Measurements from ENCODE around the gene TDRD12. TPM values are rescaled to one million over a fixed set of nuclear protein-coding genes. Genes with fewer than 3 reads are reported as not detected.
A peak's percentile ranks its signal among the peaks of the same experiment; 100 is the strongest.
"Not testable (repeated sequence)": the region's sequence is repeated elsewhere in the genome, so short reads cannot be mapped to it uniquely, and the experiment has no call there.

TDRD12 gene
- total RNA-seq, 1 experiment from 2014 or later: 0.26 TPM

- H3K27me3 ChIP-seq: no peaks in the 10 kb centered on the region
- DNase-seq: no peak
- H3K4me3 ChIP-seq: no peak overlapping the region
- no peak overlapping the region for H3K27ac ChIP-seq
- no peaks in the 10 kb centered on the region for H3K36me3 ChIP-seq
- H3K4me1 ChIP-seq: peaks cover 21% of the 10 kb centered on the region
- no peaks in the 10 kb centered on the region for H3K9me3 ChIP-seq (replicated peaks)
Observed at GRCh38 chr19:32863301-32863700, 143.7 kb downstream of the TDRD12 start.

- H3K9me3 ChIP-seq (replicated peaks): no peaks in the 10 kb centered on the region
- no peaks in the 10 kb centered on the region for H3K36me3 ChIP-seq
- peaks cover 21% of the 10 kb centered on the region for H3K4me1 ChIP-seq
- DNase-seq: no peak
- H3K4me3 ChIP-seq: no peak overlapping the region
- no peaks in the 10 kb centered on the region for H3K27me3 ChIP-seq
- H3K27ac ChIP-seq: no peak overlapping the region
Observed at GRCh38 chr19:32863841-32864240, 144.3 kb downstream of the TDRD12 start.

GRCh38 chr19:32864318-32865007 is 144.9 kb downstream of the TDRD12 start:
- Histone ChIP-seq H3K36me3 (no peaks in the 10 kb centered on the region), H3K27ac (no peak overlapping the region; the same call in 1 of the 2 replicates), H3K4me3 (no peak overlapping the region), H3K4me1 (peaks cover 21% of the 10 kb centered on the region), H3K27me3 (no peaks in the 10 kb centered on the region), H3K9me3 (replicated peaks) (no peaks in the 10 kb centered on the region)
- no peak for DNase-seq

- peaks cover 30% of the 10 kb centered on the region for H3K4me1 ChIP-seq
- no peaks in the 10 kb centered on the region for H3K36me3 ChIP-seq
- no peak overlapping the region for H3K4me3 ChIP-seq
- no peaks in the 10 kb centered on the region for H3K27me3 ChIP-seq
- H3K27ac ChIP-seq: peak overlapping the region; percentile 41
- peak; percentile 90 to 95 for DNase-seq
- no peaks in the 10 kb centered on the region for H3K9me3 ChIP-seq (replicated peaks)
Observed at GRCh38 chr19:32865326-32865725, 145.8 kb downstream of the TDRD12 start.

- peak in 1 of 2 experiments; percentile 31 for DNase-seq
- H3K4me1 ChIP-seq: peaks cover 31% of the 10 kb centered on the region
- H3K27me3 ChIP-seq: no peaks in the 10 kb centered on the region
- H3K9me3 ChIP-seq (replicated peaks): no peaks in the 10 kb centered on the region
- peak overlapping the region; percentile 41; the same call in 1 of the 2 replicates for H3K27ac ChIP-seq
- no peak overlapping the region for H3K4me3 ChIP-seq
- no peaks in the 10 kb centered on the region for H3K36me3 ChIP-seq
Observed at GRCh38 chr19:32866061-32866460, 146.5 kb downstream of the TDRD12 start.

- peak; percentile 90 to 94 for DNase-seq
- Histone ChIP-seq H3K27ac (no peak overlapping the region), H3K27me3 (no peaks in the 10 kb centered on the region), H3K4me1 (peaks cover 31% of the 10 kb centered on the region), H3K9me3 (replicated peaks) (no peaks in the 10 kb centered on the region), H3K4me3 (no peak overlapping the region), H3K36me3 (no peaks in the 10 kb centered on the region)
Observed at GRCh38 chr19:32866564-32867265, 147.1 kb downstream of the TDRD12 start.

GRCh38 chr19:32867436-32867835 is 147.9 kb downstream of the TDRD12 start:
- H3K9me3 ChIP-seq (replicated peaks); H3K36me3 ChIP-seq; H3K4me3 ChIP-seq; DNase-seq; H3K27me3 ChIP-seq; H3K27ac ChIP-seq: not testable (repeated sequence)
- peaks cover 31% of the 10 kb centered on the region for H3K4me1 ChIP-seq

- peaks cover 31% of the 10 kb centered on the region for H3K4me1 ChIP-seq
- H3K27me3 ChIP-seq: no peaks in the 10 kb centered on the region
- no peak for DNase-seq
- no peaks in the 10 kb centered on the region for H3K9me3 ChIP-seq (replicated peaks)
- H3K36me3 ChIP-seq: no peaks in the 10 kb centered on the region
- no peak overlapping the region for H3K4me3 ChIP-seq
- H3K27ac ChIP-seq: no peak overlapping the region
Observed at GRCh38 chr19:32868206-32868950, 148.8 kb downstream of the TDRD12 start.

- no peak for DNase-seq
- Histone ChIP-seq H3K27me3 (no peaks in the 10 kb centered on the region), H3K4me3 (no peak within 1 kb of the TSS), H3K27ac (no peak within 1 kb of the TSS), H3K36me3 (no peaks in the 10 kb centered on the region), H3K9me3 (replicated peaks) (no peaks in the 10 kb centered on the region), H3K4me1 (peaks cover 31% of the 10 kb centered on the region)
Observed at GRCh38 chr19:32869369-32869965, 149.9 kb downstream of the TDRD12 start, which contains the start of gene SLC7A9. Gene SLC7A9 (minus strand): TSS chr19:32869767. CDS start chr19:32868534, 1,233 bp downstream.

GRCh38 chr19:32869966-32870573 is 150.5 kb downstream of the TDRD12 start:
- peaks cover 31% of the 10 kb centered on the region for H3K4me1 ChIP-seq
- peak; percentile 78 to 79 for DNase-seq

GRCh38 chr19:32870981-32871451 is 151.4 kb downstream of the TDRD12 start:
- no peaks in the 10 kb centered on the region for H3K9me3 ChIP-seq (replicated peaks)
- H3K4me1 ChIP-seq: peaks cover 25% of the 10 kb centered on the region
- no peaks in the 10 kb centered on the region for H3K27me3 ChIP-seq
- H3K27ac ChIP-seq: no peak overlapping the region
- H3K4me3 ChIP-seq: no peak overlapping the region
- H3K36me3 ChIP-seq: no peaks in the 10 kb centered on the region
- no peak for DNase-seq

More at GRCh38 chr19:32869966-32870573, 150.5 kb downstream of the TDRD12 start:
- Histone ChIP-seq H3K4me3 (no peak overlapping the region), H3K9me3 (replicated peaks) (no peaks in the 10 kb centered on the region), H3K27ac (no peak overlapping the region), H3K27me3 (no peaks in the 10 kb centered on the region), H3K36me3 (no peaks in the 10 kb centered on the region)

- no peaks in the 10 kb centered on the region for H3K27me3 ChIP-seq
- H3K9me3 ChIP-seq (replicated peaks): no peaks in the 10 kb centered on the region
- no peak for DNase-seq
- H3K4me1 ChIP-seq: peaks cover 12% of the 10 kb centered on the region
- no peaks in the 10 kb centered on the region for H3K36me3 ChIP-seq
- no peak overlapping the region for H3K4me3 ChIP-seq
- H3K27ac ChIP-seq: no peak overlapping the region
Observed at GRCh38 chr19:32872391-32872790, 152.8 kb downstream of the TDRD12 start.

GRCh38 chr19:32873247-32873959 is 153.8 kb downstream of the TDRD12 start:
- Histone ChIP-seq H3K9me3 (replicated peaks) (no peaks in the 10 kb centered on the region), H3K4me3 (no peak overlapping the region), H3K27me3 (no peaks in the 10 kb centered on the region), H3K27ac (no peak overlapping the region), H3K4me1 (peaks cover 10% of the 10 kb centered on the region), H3K36me3 (no peaks in the 10 kb centered on the region)
- no peak for DNase-seq

- no peak overlapping the region for H3K4me3 ChIP-seq
- no peak overlapping the region for H3K27ac ChIP-seq
- H3K27me3 ChIP-seq: no peaks in the 10 kb centered on the region
- DNase-seq: no peak
- H3K9me3 ChIP-seq (replicated peaks): no peaks in the 10 kb centered on the region
- no peaks in the 10 kb centered on the region for H3K36me3 ChIP-seq
- H3K4me1 ChIP-seq: peaks cover 8% of the 10 kb centered on the region
Observed at GRCh38 chr19:32874605-32875004, 155.0 kb downstream of the TDRD12 start.

Data from SJCRH30 (cell line).